ENCODE data around the gene ERAP2.
"Not testable (repeated sequence)": the region's sequence is repeated elsewhere in the genome, so short reads cannot be mapped to it uniquely, and the experiment has no call there.

The ERAP2 gene

GRCh38 chr5:96903300-96903699, 27.0 kb downstream of the ERAP2 start:
- no peak for DNase-seq

DNA sequence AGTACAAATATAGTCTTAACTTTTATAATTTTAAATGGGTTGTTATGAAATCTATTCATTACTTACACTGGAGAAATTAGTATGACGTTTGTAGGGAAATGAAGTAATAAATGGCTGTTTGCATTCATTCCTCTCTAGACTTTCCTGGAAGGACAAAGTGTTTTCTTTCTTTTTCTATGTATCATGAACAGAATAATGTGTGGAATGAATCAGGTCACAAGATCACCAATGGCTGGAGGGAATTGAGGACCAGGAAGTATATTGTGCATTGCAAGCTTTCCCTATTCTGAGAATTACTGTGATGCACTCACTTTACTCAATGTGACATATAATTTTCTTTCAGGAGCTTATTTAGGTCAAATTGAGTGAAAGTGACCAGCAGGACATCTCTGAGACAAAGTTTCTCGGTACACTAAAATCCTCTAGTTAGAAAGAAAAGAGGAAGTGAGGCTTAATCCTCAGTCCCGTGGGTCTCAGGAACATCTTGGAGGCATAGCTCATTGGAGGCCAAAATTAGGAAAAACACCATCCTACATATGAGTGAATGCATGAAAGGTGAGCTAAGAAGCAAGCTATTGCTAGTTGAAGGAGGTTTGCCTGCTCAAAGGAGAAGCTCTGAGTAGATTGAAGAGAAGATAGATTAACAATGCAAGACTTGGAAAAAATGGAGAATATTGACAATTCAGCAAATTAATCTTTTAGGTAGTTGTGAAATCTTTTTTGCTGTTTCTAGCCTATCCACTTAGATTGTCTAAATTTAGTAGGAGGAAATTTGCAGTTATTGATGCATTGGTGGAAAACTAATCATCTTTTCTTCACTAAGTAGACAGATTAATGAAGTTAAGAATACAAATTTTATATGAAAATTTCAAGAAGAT, 28.0 kb downstream of the ERAP2 start:
- DNase-seq, result no peak

DNA sequence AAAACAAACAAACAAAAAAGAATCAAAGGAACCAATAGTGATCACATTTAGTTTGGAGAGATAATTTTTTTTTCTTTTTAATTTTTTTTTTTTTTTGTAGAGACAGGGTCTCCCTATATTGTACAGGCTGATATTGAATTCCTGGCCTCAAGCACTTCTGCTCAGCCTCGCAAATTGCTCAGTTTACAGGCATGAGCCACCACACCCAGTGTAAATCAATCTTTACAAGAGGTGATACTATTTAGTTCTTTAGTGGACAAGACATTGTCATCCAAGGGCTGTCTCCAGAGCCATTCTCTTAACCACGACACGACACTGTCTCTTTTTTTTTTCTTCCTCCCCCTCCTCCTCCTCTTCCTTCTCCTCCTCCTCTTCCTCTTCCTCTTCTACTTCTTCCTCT, 29.6 kb downstream of the ERAP2 start:
- no peak for DNase-seq

- DNase-seq, result no peak
Observed at GRCh38 chr5:96909003-96909402, 32.7 kb downstream of the ERAP2 start.

- DNase-seq, result no peak
Observed at GRCh38 chr5:96909435-96909834, 33.1 kb downstream of the ERAP2 start.

GRCh38 chr5:96911139-96911538, 34.8 kb downstream of the ERAP2 start:
- no peak for DNase-seq

- DNase-seq, result no peak
Observed at GRCh38 chr5:96913233-96913632, 36.9 kb downstream of the ERAP2 start.

DNA sequence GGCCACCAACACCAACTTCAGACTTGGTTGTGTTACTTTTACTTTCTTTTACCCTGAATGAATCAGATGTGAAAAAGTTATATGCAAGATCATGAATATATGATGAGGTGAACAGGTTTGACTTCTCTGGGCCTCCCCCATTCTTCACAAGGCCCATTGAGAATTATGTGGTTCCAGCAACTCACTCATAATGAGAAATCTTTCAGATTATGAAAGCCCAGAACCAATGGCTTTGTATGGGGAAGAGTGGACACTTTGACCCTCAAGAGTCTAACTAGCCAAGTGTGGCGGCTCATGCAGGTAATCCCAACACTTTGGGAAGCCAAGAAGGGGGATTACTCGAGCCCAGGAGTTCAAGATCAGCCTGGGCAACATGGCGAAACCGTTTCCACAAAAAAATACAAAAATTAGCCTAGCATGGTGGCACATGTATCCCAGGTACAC, 43.5 kb downstream of the ERAP2 start:
- DNase-seq, result no peak

DNA sequence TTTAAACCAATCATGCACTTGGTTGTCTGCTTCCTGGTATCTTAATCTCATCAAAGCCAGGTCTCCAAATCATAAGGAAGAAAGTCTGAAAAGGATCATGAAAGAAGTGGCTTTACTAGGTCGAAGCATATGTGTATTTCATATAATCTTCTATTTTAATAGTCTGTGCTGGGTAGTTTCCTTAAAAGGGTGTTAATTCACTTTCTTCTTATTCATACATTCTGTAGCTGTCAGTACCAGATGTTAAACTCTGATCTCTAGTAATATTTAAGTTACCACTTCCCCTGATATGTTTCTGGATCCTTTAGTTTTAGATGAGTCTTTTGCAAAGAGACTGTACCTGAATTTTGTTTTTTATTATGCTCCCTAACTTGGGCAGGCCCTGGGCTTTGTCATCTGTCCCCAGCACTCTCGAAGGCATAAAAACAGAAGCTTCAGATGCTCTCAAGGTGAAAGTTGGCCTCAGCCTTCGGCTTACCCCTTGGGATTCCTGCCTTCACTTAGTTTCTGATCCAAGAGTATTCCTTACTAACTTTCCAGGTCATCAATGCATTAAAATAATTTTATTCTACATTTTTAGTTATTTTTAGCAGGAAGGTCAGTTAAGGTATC, 44.5 kb downstream of the ERAP2 start:
- no peak for DNase-seq

DNA sequence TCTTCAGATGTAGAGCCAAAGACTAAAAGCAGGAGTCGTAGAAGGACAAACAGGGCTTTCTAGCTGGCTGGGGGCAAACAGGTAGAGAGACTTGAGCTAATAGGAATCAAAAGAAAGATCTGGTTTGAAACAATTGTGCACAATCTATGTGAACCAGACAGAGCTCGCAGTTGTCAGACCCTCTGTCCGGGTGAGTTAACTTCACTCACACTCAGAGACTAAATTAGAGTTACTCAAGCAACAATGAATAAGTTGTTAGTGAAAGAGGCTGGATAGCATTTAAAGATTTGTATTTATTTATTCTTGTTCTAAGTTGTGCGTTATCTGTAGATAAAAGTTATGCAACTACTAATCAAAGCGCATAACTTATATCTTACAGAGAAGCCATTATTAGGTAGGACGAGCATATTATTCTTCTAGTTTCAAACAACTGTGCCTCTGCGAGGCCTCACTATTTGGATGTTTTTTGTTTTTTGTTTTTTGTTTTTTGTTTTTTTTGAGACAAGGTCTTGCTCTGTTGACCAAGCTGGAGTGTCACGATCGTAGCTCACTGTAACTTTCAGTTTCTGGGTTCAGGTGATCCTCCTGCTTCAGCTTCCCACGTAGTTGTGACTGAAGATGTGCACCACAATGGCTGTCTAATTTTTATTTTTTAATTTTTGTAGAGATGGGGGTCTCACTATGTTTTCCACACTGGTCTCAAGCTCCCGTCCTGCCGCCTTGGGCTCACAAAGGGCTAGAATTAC, 46.4 kb downstream of the ERAP2 start:
- no peak for DNase-seq

GRCh38 chr5:96924016-96924443, 47.7 kb downstream of the ERAP2 start:
- no peak for DNase-seq

- no peak for DNase-seq
Observed at GRCh38 chr5:96926276-96926675, 50.0 kb downstream of the ERAP2 start.

DNA sequence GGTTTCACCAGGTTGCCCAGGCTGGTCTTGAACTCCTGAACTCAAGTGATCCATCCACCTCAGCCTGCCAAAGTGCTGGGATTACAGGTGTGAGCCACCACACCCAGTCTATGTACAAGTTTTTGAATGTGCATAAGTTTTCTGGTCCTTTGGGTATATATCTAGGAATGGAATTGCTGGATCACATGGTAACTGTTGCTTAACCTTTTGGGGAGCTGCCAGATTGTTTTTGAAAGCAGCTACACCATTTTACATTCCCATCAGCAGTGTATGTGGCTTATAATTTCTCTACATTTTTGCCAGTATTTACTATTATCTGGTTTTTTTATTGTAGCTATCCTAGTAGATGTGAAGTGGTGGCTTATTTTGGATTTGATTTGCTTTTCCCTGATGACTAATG, 50.7 kb downstream of the ERAP2 start:
- no peak for DNase-seq

DNA sequence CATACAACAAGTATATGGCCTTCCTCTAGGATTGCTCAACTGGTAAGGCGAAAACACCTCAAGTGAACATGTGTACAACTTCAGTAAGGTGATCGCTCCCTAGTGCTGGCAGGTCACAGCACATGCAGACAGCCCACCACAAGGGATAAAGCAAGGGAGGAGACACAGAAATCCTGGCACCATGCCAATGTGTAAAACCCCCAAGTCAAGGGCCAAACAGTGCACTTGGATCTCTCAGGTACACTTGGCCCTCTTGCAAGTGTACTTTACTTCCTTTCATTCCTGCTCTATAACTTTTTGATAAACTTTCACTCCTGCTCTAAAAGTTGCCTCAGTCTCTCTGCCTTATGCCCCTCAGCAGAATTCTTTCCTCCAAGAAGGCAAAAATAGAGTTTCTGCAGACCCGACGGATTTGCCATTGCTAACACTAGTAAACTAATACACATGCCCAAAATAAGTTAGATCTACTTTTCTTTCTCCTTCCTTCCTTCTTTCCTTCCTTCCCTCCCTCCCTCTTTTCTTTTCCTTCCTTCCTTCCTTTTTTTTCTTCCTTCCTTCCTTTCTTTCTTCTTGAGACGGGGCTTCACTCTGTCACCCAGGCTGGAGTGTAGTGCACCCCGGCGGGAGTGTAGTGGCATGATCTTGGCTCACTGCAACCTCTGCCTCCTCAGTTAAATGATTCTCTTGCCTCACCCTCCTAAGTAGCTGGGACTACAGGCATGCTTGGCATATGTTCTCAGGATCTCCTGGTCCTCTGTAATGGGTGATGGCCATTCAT, 52.8 kb downstream of the ERAP2 start:
- no peak for DNase-seq

DNA sequence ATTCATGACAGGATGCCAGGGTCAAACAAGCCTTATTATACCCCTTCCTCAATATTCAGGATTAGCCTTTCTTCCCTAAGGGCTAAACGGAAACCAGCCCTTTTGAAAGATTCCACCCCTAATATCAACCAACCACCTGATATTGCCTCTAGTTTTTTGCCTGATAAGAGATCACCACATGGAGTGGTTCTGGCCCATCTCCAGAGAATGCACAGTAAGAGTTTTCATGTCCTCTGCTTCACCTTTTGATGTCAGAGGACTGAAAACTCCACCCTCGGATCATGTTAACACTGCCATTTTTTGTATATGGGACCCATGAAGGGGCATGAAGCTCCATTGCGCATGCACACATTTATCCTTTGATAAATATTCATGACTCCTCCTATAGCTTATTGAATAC, 53.8 kb downstream of the ERAP2 start:
- no peak for DNase-seq

DNA sequence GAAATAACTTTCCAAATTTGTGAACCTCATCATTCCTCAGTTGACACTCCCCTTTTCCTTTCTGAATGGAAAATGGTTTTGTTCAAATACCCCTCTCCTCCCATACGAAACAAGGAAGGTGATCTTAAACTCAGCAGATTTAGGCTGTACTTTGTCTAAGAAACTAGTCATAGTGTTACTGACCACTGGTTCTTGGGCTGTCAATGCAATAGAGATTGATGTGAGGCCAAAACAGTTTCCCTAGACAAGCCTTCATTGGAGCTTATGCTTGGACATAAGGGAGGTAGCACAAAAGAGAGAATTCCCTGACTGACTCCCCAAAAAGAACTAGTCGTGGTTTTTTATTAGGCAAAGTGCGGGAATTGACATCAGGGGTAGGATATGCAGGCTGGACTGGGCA, 54.3 kb downstream of the ERAP2 start:
- no peak for DNase-seq

GRCh38 chr5:96931037-96931436, 54.7 kb downstream of the ERAP2 start:
- DNase-seq, result not testable (repeated sequence)

- DNase-seq, result no peak
Observed at GRCh38 chr5:96931605-96932004, 55.3 kb downstream of the ERAP2 start.

GRCh38 chr5:96932026-96932425, 55.7 kb downstream of the ERAP2 start:
- DNase-seq, result no peak

DNA sequence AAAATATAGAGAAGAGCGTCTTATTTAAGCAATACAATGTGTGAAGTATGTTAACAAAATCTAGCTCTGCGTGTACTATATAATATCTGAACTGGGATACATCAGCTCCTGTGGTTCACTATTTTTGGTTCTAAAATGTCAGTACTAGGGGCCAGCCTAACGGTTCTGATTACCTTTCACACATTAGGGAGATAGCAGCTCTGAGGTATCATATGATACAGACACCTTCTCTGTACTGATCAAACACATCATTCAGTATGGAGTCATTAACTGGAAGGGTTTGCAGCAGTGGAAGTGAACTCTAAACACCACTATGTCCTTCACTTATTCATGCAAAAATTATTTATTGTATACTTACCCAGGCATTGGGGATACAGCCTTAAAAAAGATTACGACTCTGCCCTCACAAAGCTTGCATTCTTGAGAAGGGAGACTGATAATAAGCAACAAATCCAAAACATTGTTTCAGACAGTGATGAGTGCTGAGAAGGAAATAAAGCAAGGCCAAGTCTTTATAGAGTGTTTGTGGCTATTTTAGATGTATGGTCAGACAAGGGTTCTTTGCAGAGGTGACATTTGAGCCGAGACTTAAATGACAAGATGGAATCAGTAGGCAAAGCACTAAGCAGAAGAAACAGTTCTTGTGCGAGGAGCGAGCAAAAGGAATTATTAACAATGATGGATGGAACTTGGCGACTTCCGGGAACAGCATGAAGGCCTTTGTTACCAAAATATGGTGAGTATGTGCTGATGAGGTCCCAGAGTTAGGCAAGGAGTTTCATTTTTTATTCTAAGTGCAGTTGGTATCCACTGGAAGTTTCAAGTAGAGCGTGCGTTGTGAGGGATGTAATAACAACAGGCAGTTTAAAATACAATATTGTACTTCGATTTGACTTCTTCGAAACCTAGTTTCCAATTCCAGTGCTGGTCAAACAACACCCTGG, 57.7 kb downstream of the ERAP2 start:
- DNase-seq, result peak in 1 of 2 experiments; percentile 66

- peak; percentile 83 to 94 for DNase-seq
Observed at GRCh38 chr5:96934708-96935558, 58.6 kb downstream of the ERAP2 start.
